Spleen (tissue), 7 donors: Measurements from ENCODE around the gene PIPOX.

Experiments
- CTCF ChIP-seq, 11 experiments: fragments of 200-600 bp in 7 of 11; fragments of 450-650 bp in 4 of 11; sonication (generic) in 4 of 11; IDR thresholded peaks in 8 of 11; conservative IDR thresholded peaks in 3 of 11; 1 replicate in 7 of 11; 2 replicates in 4 of 11; pipeline versions ENCODE4 v1.4.0 to v1.8.0; 2016 to 2021; ENCODE audit warnings: antibody characterized with exemption in 11 of 11, inconsistent platforms in 4 of 11, mild to moderate bottlenecking in 1 of 11
- POLR2A ChIP-seq, 3 donors: fragments of 450-650 bp; IDR thresholded peaks; one replicate each; pipeline ENCODE4 v1.5.1; 2017; ENCODE audit warnings: antibody characterized with exemption in 3 of 3, mild to moderate bottlenecking in 1 of 3
- donor health status: DM: no; HTN: no; CAD: no; lungs with moderate emphysema.
- donor health status: DM: no; HTN: no; CAD: no.
- donor health status: DM: no; HTN: no; CAD: no.

GRCh38 chr17:29008591-29008990, 34.4 kb upstream of the PIPOX start:
- TF ChIP-seq CTCF (IDR thresholded peaks at IDR 0.05 in 8 of 11, conservative IDR thresholded peaks at IDR 0.05 in 3 of 11) (no peak), POLR2A (IDR thresholded peaks at IDR 0.05) (no peak)
